Measurements from ENCODE around the gene DPCD. TPM values are rescaled to one million over a fixed set of nuclear protein-coding genes. Genes with fewer than 3 reads are reported as not detected.

The DPCD gene
- total and polyA plus RNA-seq, 2 of the 8 experiments (the other 6 are each of a cell fraction or from before 2014, with no cell fraction given) = 21.2 to 31.4 TPM

GRCh38 chr10:101601541-101601940, 13.4 kb downstream of the DPCD start:
- Histone ChIP-seq H2BK20ac (ENCODE audit: low read length) (no peak overlapping the region), H3K36me3 (ENCODE audit: control insufficient read depth in 2 of 4, insufficient read depth in 4 of 4, low read length in 3 of 4) (no peaks in the 10 kb centered on the region), H3K56ac (replicated peaks; ENCODE audit: insufficient read length, low read depth, low read length) (no peak overlapping the region), H3K23ac (ENCODE audit: insufficient read length) (no peak overlapping the region), H3K18ac (ENCODE audit: extremely low read depth, low read length) (no peak overlapping the region), H3K79me1 (ENCODE audit: low read depth, low read length) (no peaks in the 10 kb centered on the region), H2BK120ac (replicated peaks; ENCODE audit: low read depth, low read length) (no peak overlapping the region), H2AFZ (ENCODE audit: low read length) (no peak overlapping the region), H3K9ac (replicated peaks in 1 of 4; ENCODE audit: extremely low read depth in 1 of 4, low read depth in 3 of 4, low read length in 3 of 4) (no peak overlapping the region), H3K4me3 (ENCODE audit: extremely low read depth in 1 of 4, insufficient read depth in 2 of 4, low read depth in 3 of 4, low read length in 4 of 4) (no peak overlapping the region), H3K23me2 (ENCODE audit: low read depth, low read length) (no peaks in the 10 kb centered on the region), H2BK5ac (ENCODE audit: low read depth, low read length) (no peak overlapping the region), H3K79me2 (ENCODE audit: control insufficient read depth in 1 of 2, insufficient read depth in 2 of 2, low read length in 2 of 2) (no peaks in the 10 kb centered on the region), H3K4me1 (replicated peaks in 1 of 4; ENCODE audit: control insufficient read depth in 3 of 4, insufficient read depth in 4 of 4, low read length in 3 of 4) (peaks cover 0 to 1% (median 0%) of the 10 kb centered on the region in 4 experiments; a peak in 2 of 7 replicates), H4K5ac (ENCODE audit: insufficient read length, low read depth, low read length) (no peak overlapping the region), H4K91ac (replicated peaks; ENCODE audit: insufficient read length, low read length) (no peak overlapping the region), H3K27me3 (replicated peaks in 1 of 4; ENCODE audit: control insufficient read depth in 3 of 4, extremely low read depth in 1 of 4, insufficient read depth in 3 of 4, low read length in 3 of 4) (no peaks in the 10 kb centered on the region), H3K4ac (replicated peaks; ENCODE audit: insufficient read length, low read depth, low read length) (no peak overlapping the region), H3K4me2 (ENCODE audit: insufficient read depth in 1 of 2, low read depth in 2 of 2, low read length in 2 of 2) (no peak overlapping the region), H2AK5ac (ENCODE audit: low read depth, low read length) (no peak overlapping the region), H2BK15ac (ENCODE audit: low read length) (no peak overlapping the region), H2BK12ac (ENCODE audit: low read depth, low read length) (no peak overlapping the region), H4K8ac (ENCODE audit: extremely low read depth, insufficient read depth, low read length) (no peak overlapping the region), H3K27ac (ENCODE audit: low read depth, low read length) (no peak overlapping the region), H3K9me3 (ENCODE audit: insufficient read depth in 2 of 2, low read depth in 1 of 2, low read length in 1 of 2) (no peaks in the 10 kb centered on the region), H3K14ac (ENCODE audit: insufficient read length) (no peak overlapping the region), H4K20me1 (replicated peaks in 1 of 2; ENCODE audit: control insufficient read depth in 1 of 2, insufficient read depth in 2 of 2, low read length in 2 of 2) (no peaks in the 10 kb centered on the region)
- no peak for FAIRE-seq
- CTCF ChIA-PET (ENCODE audit: partially characterized antibody) = interaction anchor here (0.6 to 17.3 kb wide), 25 partner anchors 9 to 232 kb away, joined by 3 to 246 read pairs (median 7); partner anchors contain the start of genes DPCD, NPM3 and POLL
- POLR2A ChIA-PET (ENCODE audit: partially characterized antibody) = interaction anchor here (0.6 to 1.3 kb wide), 3 partner anchors 30 to 181 kb away, joined by 3 to 5 read pairs (median 4); partner anchors contain the start of gene NPM3
- 86% methylated on average over 1 of the region's 1 CpG; no CpG with 5 or more reads in 1 of the 2 experiments for WGBS, 2 experiments (ENCODE audit: extremely low coverage in 1 of 2, insufficient coverage in 1 of 2, insufficient read length in 1 of 2, insufficient replicate concordance in 2 of 2, low coverage in 1 of 2, low lambda C conversion rate in 2 of 2, missing lambda C conversion rate in 1 of 2)
- DNase-seq (ENCODE audit: low read depth in 1 of 2, low spot score in 2 of 2) = no peak
- TF ChIP-seq RNF2 (IDR thresholded peaks at IDR 0.05; ENCODE audit: borderline replicate concordance, low read depth, low read length, missing control alignments, poor library complexity, severe bottlenecking) = no peak
- TF ChIP-seq NANOG (IDR thresholded peaks at IDR 0.05; ENCODE audit: insufficient read depth, low read depth, low read length, poor library complexity, severe bottlenecking) = no peak
- TF ChIP-seq MAX (IDR thresholded peaks at IDR 0.05) = no peak
- no peak for TF ChIP-seq CHD2 (IDR thresholded peaks at IDR 0.05; ENCODE audit: low read length)
- no peak for TF ChIP-seq TEAD4 (IDR thresholded peaks at IDR 0.05; ENCODE audit: low read depth, low read length)
- TF ChIP-seq GTF2F1 (IDR thresholded peaks at IDR 0.05; ENCODE audit: borderline replicate concordance, low read depth, low read length) = no peak
- TF ChIP-seq CHD1 (IDR thresholded peaks at IDR 0.05; ENCODE audit: low read depth, low read length) = no peak
- no peak for TF ChIP-seq GABPA (IDR thresholded peaks at IDR 0.05; ENCODE audit: borderline replicate concordance, insufficient read depth, low read length)
- no peak for TF ChIP-seq EGR1 (IDR thresholded peaks at IDR 0.05; ENCODE audit: borderline replicate concordance, low read depth, low read length)
- TF ChIP-seq BCL11A (IDR thresholded peaks at IDR 0.05; ENCODE audit: low read depth in 2 of 2, low read length in 2 of 2) = no peak
- TF ChIP-seq KDM5A (IDR thresholded peaks at IDR 0.05; ENCODE audit: low read length) = no peak
- no peak for TF ChIP-seq NRF1 (IDR thresholded peaks at IDR 0.05; ENCODE audit: low read depth, low read length)
- no peak for TF ChIP-seq SP2 (IDR thresholded peaks at IDR 0.05; ENCODE audit: low read length)
- TF ChIP-seq FOSL1 (IDR thresholded peaks at IDR 0.05; ENCODE audit: insufficient read depth, low read depth, low read length) = no peak

Data from H1 (cell line).